ENCODE measurements around the gene GPR3.

Gene GPR3

GRCh38 chr1:27360159-27361043 is 32.0 kb upstream of the GPR3 start:
- Histone ChIP-seq H3K4me1 (ENCODE audit: insufficient read depth, low read length) (peaks cover 23% of the 10 kb centered on the region), H3K36me3 (ENCODE audit: insufficient read depth, low read length) (no peaks in the 10 kb centered on the region), H3K27me3 (ENCODE audit: insufficient read depth, low read length, poor library complexity) (no peaks in the 10 kb centered on the region), H4K20me1 (ENCODE audit: insufficient read depth, low read length) (no peaks in the 10 kb centered on the region), H3K4me3 (ENCODE audit: low read depth in 1 of 2, low read length in 2 of 2) (no peak overlapping the region), H3K9ac (ENCODE audit: low read depth, low read length) (no peak overlapping the region), H3K4me2 (ENCODE audit: insufficient read depth, low read length) (no peak overlapping the region), H2AFZ (ENCODE audit: low read depth, low read length) (no peak overlapping the region), H3K9me3 (ENCODE audit: insufficient read depth, low read length, severe bottlenecking) (no peaks in the 10 kb centered on the region), H3K79me2 (ENCODE audit: insufficient read depth, low read length) (no peaks in the 10 kb centered on the region), H3K27ac (ENCODE audit: low read length) (no peak overlapping the region)
- TF ChIP-seq CTCF (IDR thresholded peaks at IDR 0.05; ENCODE audit: borderline replicate concordance, extremely low read depth, low read length, poor library complexity, severe bottlenecking) (no peak), EZH2 (IDR thresholded peaks at IDR 0.05; ENCODE audit: borderline replicate concordance, low read depth, low read length, severe bottlenecking) (no peak)
- DNase-seq (no peak), ATAC-seq (ENCODE audit: insufficient read depth, low read depth) (no peak)

GRCh38 chr1:27361044-27361402 is 31.4 kb upstream of the GPR3 start:
- H3K27ac ChIP-seq (ENCODE audit: low read length): no peak overlapping the region
- H3K27me3 ChIP-seq (ENCODE audit: insufficient read depth, low read length, poor library complexity): peaks cover 5% of the 10 kb centered on the region
- peaks cover 29% of the 10 kb centered on the region for H3K4me1 ChIP-seq (ENCODE audit: insufficient read depth, low read length)
- H3K36me3 ChIP-seq (ENCODE audit: insufficient read depth, low read length): no peaks in the 10 kb centered on the region
- no peak overlapping the region for H3K4me2 ChIP-seq (ENCODE audit: insufficient read depth, low read length)
- H2AFZ ChIP-seq (ENCODE audit: low read depth, low read length): no peak overlapping the region
- no peaks in the 10 kb centered on the region for H3K79me2 ChIP-seq (ENCODE audit: insufficient read depth, low read length)
- no peak for TF ChIP-seq EZH2 (IDR thresholded peaks at IDR 0.05; ENCODE audit: borderline replicate concordance, low read depth, low read length, severe bottlenecking)
- TF ChIP-seq CTCF (IDR thresholded peaks at IDR 0.05; ENCODE audit: borderline replicate concordance, extremely low read depth, low read length, poor library complexity, severe bottlenecking): no peak
- H3K9me3 ChIP-seq (ENCODE audit: insufficient read depth, low read length, severe bottlenecking): no peaks in the 10 kb centered on the region
- ATAC-seq (ENCODE audit: insufficient read depth, low read depth) (no peak), DNase-seq (no peak)
- no peak overlapping the region for H3K9ac ChIP-seq (ENCODE audit: low read depth, low read length)
- H3K4me3 ChIP-seq (ENCODE audit: low read depth in 1 of 2, low read length in 2 of 2): no peak overlapping the region
- no peaks in the 10 kb centered on the region for H4K20me1 ChIP-seq (ENCODE audit: insufficient read depth, low read length)

GRCh38 chr1:27361553-27361952 is 30.9 kb upstream of the GPR3 start:
- no peaks in the 10 kb centered on the region for H3K36me3 ChIP-seq (ENCODE audit: insufficient read depth, low read length)
- no peaks in the 10 kb centered on the region for H3K79me2 ChIP-seq (ENCODE audit: insufficient read depth, low read length)
- no peak overlapping the region for H3K27ac ChIP-seq (ENCODE audit: low read length)
- H3K27me3 ChIP-seq (ENCODE audit: insufficient read depth, low read length, poor library complexity): peaks cover 10% of the 10 kb centered on the region
- no peak overlapping the region for H3K9ac ChIP-seq (ENCODE audit: low read depth, low read length)
- no peak for DNase-seq
- no peaks in the 10 kb centered on the region for H4K20me1 ChIP-seq (ENCODE audit: insufficient read depth, low read length)
- H3K4me1 ChIP-seq (ENCODE audit: insufficient read depth, low read length): peaks cover 34% of the 10 kb centered on the region
- TF ChIP-seq EZH2 (IDR thresholded peaks at IDR 0.05; ENCODE audit: borderline replicate concordance, low read depth, low read length, severe bottlenecking): no peak
- no peak for TF ChIP-seq CTCF (IDR thresholded peaks at IDR 0.05; ENCODE audit: borderline replicate concordance, extremely low read depth, low read length, poor library complexity, severe bottlenecking)
- H2AFZ ChIP-seq (ENCODE audit: low read depth, low read length): no peak overlapping the region
- no peak for ATAC-seq (ENCODE audit: insufficient read depth, low read depth)
- H3K4me3 ChIP-seq (ENCODE audit: low read depth in 1 of 2, low read length in 2 of 2): no peak overlapping the region
- H3K9me3 ChIP-seq (ENCODE audit: insufficient read depth, low read length, severe bottlenecking): no peaks in the 10 kb centered on the region
- H3K4me2 ChIP-seq (ENCODE audit: insufficient read depth, low read length): no peak overlapping the region
